Measurements from ENCODE around the gene ZSCAN9.

Gene ZSCAN9

GRCh38 chr6:28224131-28225055 is 682 bp upstream of the ZSCAN9 start:
- ATAC-seq, result no peak

GRCh38 chr6:28226460-28226859 is 1.4 kb downstream of the ZSCAN9 start:
- ATAC-seq, result no peak

GRCh38 chr6:28232785-28233184 is 7.7 kb downstream of the ZSCAN9 start:
- ATAC-seq, result no peak

GRCh38 chr6:28235912-28236452 is 10.9 kb downstream of the ZSCAN9 start:
- ATAC-seq, result no peak

GRCh38 chr6:28239636-28240035 is 14.6 kb downstream of the ZSCAN9 start:
- ATAC-seq, result no peak

- no peak for ATAC-seq
Measured at GRCh38 chr6:28240471-28240870, 15.4 kb downstream of the ZSCAN9 start.

- no peak for ATAC-seq
Measured at GRCh38 chr6:28243946-28244345, 18.9 kb downstream of the ZSCAN9 start.

GRCh38 chr6:28245206-28245941 is 20.3 kb downstream of the ZSCAN9 start:
- no peak for ATAC-seq

- no peak for ATAC-seq
Measured at GRCh38 chr6:28248916-28249315, 23.8 kb downstream of the ZSCAN9 start.

- no peak for ATAC-seq
Measured at GRCh38 chr6:28250747-28251146, 25.7 kb downstream of the ZSCAN9 start.

- ATAC-seq, result peak; percentile 61 to 64
Measured at GRCh38 chr6:28251661-28252008, 26.6 kb downstream of the ZSCAN9 start.

GRCh38 chr6:28252009-28252975 is 27.2 kb downstream of the ZSCAN9 start, which contains the start of gene ZKSCAN4:
Gene ZKSCAN4 (minus strand): TSS chr6:28252269. CDS start chr6:28251980, 289 bp downstream.
- ATAC-seq, result peak; percentile 92 to 94

- peak in 1 of 2 donors; percentile 30 for ATAC-seq
Measured at GRCh38 chr6:28254121-28254519, 29.0 kb downstream of the ZSCAN9 start.

- no peak for ATAC-seq
Measured at GRCh38 chr6:28257042-28257441, 32.0 kb downstream of the ZSCAN9 start.

- ATAC-seq, result peak; percentile 43 to 53
Measured at GRCh38 chr6:28258877-28259777, 34.1 kb downstream of the ZSCAN9 start, which contains the start of gene NKAPL. Gene NKAPL (plus strand): TSS chr6:28259297. CDS start chr6:28259372, 75 bp downstream.

- ATAC-seq, result no peak
Measured at GRCh38 chr6:28263922-28264321, 38.8 kb downstream of the ZSCAN9 start.

- ATAC-seq, result no peak
Measured at GRCh38 chr6:28264834-28265401, 39.8 kb downstream of the ZSCAN9 start.

GRCh38 chr6:28266563-28266961 is 41.5 kb downstream of the ZSCAN9 start:
- ATAC-seq, result no peak

GRCh38 chr6:28266962-28267694 is 42.1 kb downstream of the ZSCAN9 start, which contains the start of gene ZSCAN26:
Gene ZSCAN26 (plus strand): TSS chr6:28267143. CDS start chr6:28271920, 4,777 bp downstream.
- ATAC-seq, result peak; percentile 89 to 93

- no peak for ATAC-seq
Measured at GRCh38 chr6:28267695-28268059, 42.6 kb downstream of the ZSCAN9 start.

Measured in activated CD4-positive, CD25-positive, alpha-beta regulatory T cell treated with anti-CD3 and anti-CD28 coated beads, Interleukin-2, amount 50 U/mL, for 24 hours (primary cell).